CD4-positive, alpha-beta T cell (primary cell): ENCODE measurements around the gene SMURF2. TPM values are rescaled to one million over a fixed set of nuclear protein-coding genes. Genes with fewer than 3 reads are reported as not detected.

ENCODE experiments used
- ATAC-seq: fragments of 200-7000 bp; cut with Tn5 transposase; one replicate; pipeline ENCODE4 v1.10.0; 2022; ENCODE audit warnings: mild to moderate bottlenecking; ENCODE audit not compliant: poor library complexity
- CTCF ChIA-PET: fragments of 350-600 bp; sonication (Branson Sonifier 250); formaldehyde crosslinking; loops from one replicate; lab custom pipeline; 2021; ENCODE audit warnings: antibody characterized with exemption, inconsistent platforms; lab: Charles Lee
- POLR2A ChIA-PET: fragments of 350-600 bp; sonication (Branson Sonifier 250); formaldehyde crosslinking; loops from one replicate; lab custom pipeline; 2021; ENCODE audit warnings: antibody characterized with exemption, inconsistent platforms; lab: Charles Lee
- DNase-seq, 14 experiments: peaks; one replicate each; pipeline ENCODE4 v3.0.0-alpha.2; 2013 to 2020; ENCODE audit warnings: mixed read lengths in 2 of 14
- H3K27ac ChIP-seq, 2 donors: one replicate each; pipeline versions ENCODE4 v1.5.1 to v1.7.0; 2013; ENCODE audit warnings: low read length in 2 of 2, low read depth in 1 of 2, mild to moderate bottlenecking in 1 of 2
- H3K27me3 ChIP-seq, 2 experiments: 1 replicate in 1 of 2; 2 replicates in 1 of 2; pipeline versions ENCODE4 v1.6.1 to v1.7.0; 2013; ENCODE audit warnings: low read length in 2 of 2, control low read depth in 1 of 2, mild to moderate bottlenecking in 1 of 2, moderate library complexity in 1 of 2; ENCODE audit not compliant: insufficient read depth in 2 of 2, control insufficient read depth in 1 of 2
- H3K36me3 ChIP-seq: one replicate; pipeline ENCODE4 v1.6.1; 2013; ENCODE audit warnings: low read length, control low read depth; ENCODE audit not compliant: insufficient read depth
- H3K4me1 ChIP-seq: one replicate; pipeline ENCODE4 v1.6.1; 2013; ENCODE audit warnings: low read length, control low read depth; ENCODE audit not compliant: insufficient read depth
- H3K4me3 ChIP-seq: one replicate; pipeline ENCODE4 v1.5.1; 2013; ENCODE audit warnings: mild to moderate bottlenecking, low read length, moderate library complexity
- H3K9me3 ChIP-seq, 2 experiments: 1 replicate in 1 of 2; 2 replicates in 1 of 2; pipeline versions ENCODE4 v1.6.1 to v1.7.0; 2013; ENCODE audit warnings: low read length in 2 of 2, mild to moderate bottlenecking in 2 of 2, control low read depth in 1 of 2, moderate library complexity in 1 of 2; ENCODE audit not compliant: control insufficient read depth in 1 of 2, insufficient read depth in 1 of 2
- H3K27ac Mint-ChIP-seq: one replicate; pipeline ENCODE4 v1.8.0; 2020; ENCODE audit warnings: mixed read lengths
- H3K27me3 Mint-ChIP-seq: one replicate; pipeline ENCODE4 v1.8.0; 2021; ENCODE audit warnings: mixed read lengths
- H3K36me3 Mint-ChIP-seq: one replicate; pipeline ENCODE4 v1.8.0; 2021; ENCODE audit warnings: low read depth, mixed read lengths
- H3K4me1 Mint-ChIP-seq: one replicate; pipeline ENCODE4 v1.8.0; 2021; ENCODE audit warnings: low read depth, mixed read lengths
- H3K4me3 Mint-ChIP-seq: one replicate; pipeline ENCODE4 v1.8.0; 2020; ENCODE audit warnings: mild to moderate bottlenecking, mixed read lengths
- H3K9me3 Mint-ChIP-seq: one replicate; pipeline ENCODE4 v1.8.0; 2020; ENCODE audit warnings: mixed read lengths
- CTCF ChIP-seq: fragments of 200-600 bp; IDR thresholded peaks from one replicate; pipeline ENCODE4 v1.8.0; 2022; ENCODE audit warnings: antibody characterized with exemption, mild to moderate bottlenecking
- intact Hi-C, 2 experiments: fragments of 100-400 bp; cut with DNase I in 1 of 2; cut with micrococcal nuclease in 1 of 2; formaldehyde crosslinking; loops; one replicate each; pipeline versions ENCODE4 v1.15.1 to v1.9.0; 2023 to 2025; cut with DNase I, micrococcal nuclease
- total RNA-seq, 174 experiments: library from RNA in 2 of 174; stranded (reverse) in 2 of 174; gene quantifications; one replicate each; pipeline ENCODE4 v1.2.3 and lab custom pipeline; 2021 to 2026

SMURF2 gene
- total RNA-seq, 2 experiments from 2014 or later: 28.0 to 29.7 TPM

- CTCF ChIA-PET: interaction anchor here (0.7 to 3.8 kb wide), 3 partner anchors 9 to 79 kb away, joined by 3 to 40 read pairs (median 3); partner anchors contain the start of genes CEP95 and DDX5
- POLR2A ChIA-PET: interaction anchor here (1.0 to 10.7 kb wide), 12 partner anchors 7 to 477 kb away, joined by 3 to 453 read pairs (median 6); partner anchors contain the start of genes CEP95, DDX5 and ICAM2
- no peaks in the 10 kb centered on the region for H3K9me3 ChIP-seq
- H3K9me3 Mint-ChIP-seq: no peaks in the 10 kb centered on the region
- peak overlapping the region; percentile 100 for H3K4me3 Mint-ChIP-seq
- intact Hi-C loops: loop anchor here (1.0 to 10.0 kb wide), 4 partner anchors 9 to 723 kb away; partner anchors contain the start of genes CEP95 (in 2 of the 2), DDX5 (in 2 of the 2), CCDC47 (in 1 of the 2) and DDX42 (in 1 of the 2)
- H3K27me3 Mint-ChIP-seq: no peaks in the 10 kb centered on the region
- peak overlapping the region; percentile 85 to 91 for H3K27ac ChIP-seq
- peak overlapping the region; percentile 77 for H3K4me3 ChIP-seq
- peak overlapping the region; percentile 99 for H3K27ac Mint-ChIP-seq
- H3K27me3 ChIP-seq: no peaks in the 10 kb centered on the region
- peaks cover 44% of the 10 kb centered on the region for H3K4me1 ChIP-seq
- DNase-seq (no peak), ATAC-seq (peak; percentile 16)
- peak; percentile 14 for TF ChIP-seq CTCF
- peaks cover 87% of the 10 kb centered on the region for H3K4me1 Mint-ChIP-seq
- H3K36me3 Mint-ChIP-seq: peaks cover 83% of the 10 kb centered on the region
- peaks cover 55% of the 10 kb centered on the region for H3K36me3 ChIP-seq
These were observed 164.5 kb downstream of the SMURF2 start for GRCh38 chr17:64497565-64498035.

GRCh38 chr17:64496786-64497564 is 165.1 kb downstream of the SMURF2 start, which contains the start of gene POLG2:
TSS of gene POLG2 (minus strand) at chr17:64497054. CDS start at chr17:64496968, 86 bp downstream.
- Mint-ChIP-seq H3K36me3 (peaks cover 82% of the 10 kb centered on the region), H3K4me1 (peaks cover 83% of the 10 kb centered on the region)
- peaks cover 44% of the 10 kb centered on the region for H3K4me1 ChIP-seq

More at GRCh38 chr17:64496786-64497564, 165.1 kb downstream of the SMURF2 start, which contains the start of gene POLG2:
- H3K27ac ChIP-seq: peak within 1 kb of the TSS; percentile 85 to 91
- TF ChIP-seq CTCF: peak; percentile 56
- intact Hi-C loops: loop anchor here (1.0 to 10.0 kb wide), 4 partner anchors 9 to 722 kb away; partner anchors contain the start of genes CEP95 (in 2 of the 2), DDX5 (in 2 of the 2), CCDC47 (in 1 of the 2) and DDX42 (in 1 of the 2)
- H3K9me3 ChIP-seq: no peaks in the 10 kb centered on the region
- peak within 1 kb of the TSS; percentile 99 for H3K27ac Mint-ChIP-seq
- CTCF ChIA-PET: interaction anchor here (0.7 to 3.8 kb wide), 3 partner anchors 9 to 78 kb away, joined by 3 to 40 read pairs (median 3); partner anchors contain the start of genes CEP95 and DDX5
- DNase-seq: peak; percentile 93 to 99 (median 95)
- no peaks in the 10 kb centered on the region for H3K9me3 Mint-ChIP-seq
- H3K36me3 ChIP-seq: peaks cover 52% of the 10 kb centered on the region
- H3K27me3 Mint-ChIP-seq: no peaks in the 10 kb centered on the region
- H3K27me3 ChIP-seq: no peaks in the 10 kb centered on the region
- POLR2A ChIA-PET: interaction anchor here (0.6 to 10.7 kb wide), 24 partner anchors 8 to 795 kb away, joined by 3 to 453 read pairs (median 4); partner anchors contain the start of genes CEP95, DDX5, ICAM2 and SMURF2
- ATAC-seq: peak; percentile 77
- peak within 1 kb of the TSS; percentile 77 for H3K4me3 ChIP-seq
- H3K4me3 Mint-ChIP-seq: peak within 1 kb of the TSS; percentile 100
